HepG2 (cell line): ENCODE results near the gene PDLIM5. TPM values are rescaled to one million over a fixed set of nuclear protein-coding genes. Genes with fewer than 3 reads are reported as not detected.

Source experiments
- BCL6 ChIP-seq: IDR thresholded peaks from 2 replicates; pipeline ENCODE4 v1.6.1; 2016; ENCODE audit warnings: missing genetic modification reagents, missing compliant biosample characterization
- JUND ChIP-seq: sonication (generic); formaldehyde crosslinking; IDR thresholded peaks from 2 replicates; pipeline ENCODE4 v1.8.0; 2022; ENCODE audit warnings: mild to moderate bottlenecking, missing genetic modification reagents
- KLF13 ChIP-seq: sonication (generic); formaldehyde crosslinking; IDR thresholded peaks from 2 replicates; pipeline ENCODE4 v1.4.0; 2020; ENCODE audit warnings: mild to moderate bottlenecking, missing genetic modification reagents
- MAFF ChIP-seq: IDR thresholded peaks from 2 replicates; pipeline ENCODE4 v1.6.1; 2011; ENCODE audit warnings: low read depth, low read length, improper control_type of control experiment
- NFIC ChIP-seq: IDR thresholded peaks from 2 replicates; pipeline ENCODE4 v1.6.1; 2012; ENCODE audit warnings: mild to moderate bottlenecking, low read length, inconsistent platforms
- STAT5B ChIP-seq: sonication (generic); formaldehyde crosslinking; IDR thresholded peaks from 2 replicates; pipeline ENCODE4 v1.4.0; 2020; ENCODE audit warnings: missing genetic modification reagents
- TGIF2 ChIP-seq: IDR thresholded peaks from 2 replicates; pipeline ENCODE4 v1.6.1; 2016; ENCODE audit warnings: control low read depth, missing compliant biosample characterization
- ZNF235 ChIP-seq: sonication (generic); formaldehyde crosslinking; IDR thresholded peaks from 2 replicates; pipeline ENCODE4 v1.8.1; 2023; ENCODE audit warnings: mild to moderate bottlenecking, missing genetic modification reagents, borderline replicate concordance
- ZNF251 ChIP-seq: sonication (generic); formaldehyde crosslinking; IDR thresholded peaks from 2 replicates; pipeline ENCODE4 v1.9.0; 2021; ENCODE audit warnings: mild to moderate bottlenecking, missing genetic modification reagents
- ZNF282 ChIP-seq: fragments of 450-650 bp; IDR thresholded peaks from 2 replicates; pipeline ENCODE4 v1.6.1; 2018; ENCODE audit not compliant: partially characterized antibody
- ZNF3 ChIP-seq: IDR thresholded peaks from 2 replicates; pipeline ENCODE4 v1.7.0; 2017; ENCODE audit warnings: inconsistent platforms
- ZNF382 ChIP-seq: sonication (generic); formaldehyde crosslinking; IDR thresholded peaks from 2 replicates; pipeline ENCODE4 v1.5.0; 2020; ENCODE audit warnings: missing genetic modification reagents, mild to moderate bottlenecking, borderline replicate concordance
- ZNF557 ChIP-seq: sonication (generic); formaldehyde crosslinking; IDR thresholded peaks from 2 replicates; pipeline ENCODE4 v1.4.0; 2020; ENCODE audit warnings: missing genetic modification reagents
- polyA plus RNA-seq, 8 experiments: library from polyadenylated mRNA; depleted of rRNA in 3 of 8; stranded (reverse) in 7 of 8; unstranded in 1 of 8; fragments of >200 nt; fragmentation: Illumina TruSeq in 4 of 8; extraction: Trizol in 4 of 8; gene quantifications; 2 replicates each; pipeline versions ENCODE4 v1.2.1 to v1.2.3, GENCODE V29; 2011 to 2016; ENCODE audit warnings: low read depth in 4 of 8, missing spikeins in 1 of 8, mixed read lengths in 1 of 8; ENCODE audit not compliant: insufficient read depth in 1 of 8
- total RNA-seq, 5 experiments: library from RNA; depleted of rRNA; stranded (reverse); fragments of >200 nt; fragmentation: Illumina TruSeq; extraction: Trizol; gene quantifications; 2 replicates each; pipeline ENCODE4 v1.2.3, GENCODE V29; 2016; ENCODE audit warnings: low read depth in 1 of 5
- TF ChIP-seq, protein P1 (sequence below), 2 experiments: IDR thresholded peaks; 2 replicates each; pipeline ENCODE4 v1.6.1; 2011 to 2012; ENCODE audit warnings: low read length in 2 of 2, borderline replicate concordance in 1 of 2, low read depth in 1 of 2, mild to moderate bottlenecking in 1 of 2, moderate library complexity in 1 of 2
- TF ChIP-seq, protein P2 (sequence below): sonication (generic); formaldehyde crosslinking; IDR thresholded peaks from 2 replicates; pipeline ENCODE4 v1.8.1; 2023; ENCODE audit warnings: mild to moderate bottlenecking, missing genetic modification reagents
- TF ChIP-seq, protein P3 (sequence below): sonication (generic); formaldehyde crosslinking; IDR thresholded peaks from 2 replicates; pipeline ENCODE4 v1.4.0; 2020; ENCODE audit warnings: missing genetic modification reagents
- TF ChIP-seq, protein P4 (sequence below): IDR thresholded peaks from 2 replicates; pipeline ENCODE4 v1.6.1; 2016; ENCODE audit warnings: mild to moderate bottlenecking

The PDLIM5 gene
- total and polyA plus RNA-seq, 2 of the 13 experiments (the other 11 are each of a cell fraction or from before 2014, with no cell fraction given), result 52.8 to 119 TPM

DNA sequence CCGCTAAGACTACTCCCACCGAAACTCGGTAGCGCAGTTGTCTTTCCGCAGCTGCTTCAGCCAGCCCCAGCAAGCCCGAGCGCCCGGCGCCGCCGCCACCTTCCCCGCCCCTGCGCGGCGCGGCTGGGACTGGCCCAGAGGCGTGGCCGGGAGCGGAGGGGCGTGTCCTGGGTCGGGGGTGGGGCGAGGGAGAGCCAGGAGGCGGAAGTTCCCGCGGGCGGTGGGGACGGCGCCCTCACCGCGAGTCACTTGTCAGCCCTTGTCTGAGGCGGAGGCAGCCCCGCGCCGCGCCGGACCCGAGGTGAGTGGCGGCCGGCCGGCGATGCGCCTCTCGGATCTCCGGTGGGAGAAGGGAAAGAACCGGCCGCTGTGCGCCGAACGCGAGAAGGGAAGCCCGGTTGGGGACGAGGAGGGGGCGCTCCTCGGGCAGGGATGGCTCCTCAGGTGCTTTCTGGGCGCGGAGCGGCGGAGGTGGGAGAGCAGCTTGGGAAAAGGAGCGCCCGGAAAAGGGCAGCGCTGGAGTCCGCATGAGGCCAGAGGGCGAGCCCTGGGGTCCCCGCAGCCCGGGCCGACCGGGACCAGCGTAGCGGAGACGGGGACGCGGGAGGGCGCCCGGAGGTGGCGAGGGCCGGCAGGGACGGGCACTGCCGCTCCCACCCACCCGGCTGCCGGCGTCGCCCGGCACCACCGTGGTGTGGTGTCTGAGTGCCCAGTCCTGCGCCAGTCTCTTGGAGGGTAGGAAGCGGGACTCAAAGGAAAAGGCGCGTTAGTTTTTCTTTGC is at the start of gene PDLIM5 (continued):
- TF ChIP-seq, protein P1, sequence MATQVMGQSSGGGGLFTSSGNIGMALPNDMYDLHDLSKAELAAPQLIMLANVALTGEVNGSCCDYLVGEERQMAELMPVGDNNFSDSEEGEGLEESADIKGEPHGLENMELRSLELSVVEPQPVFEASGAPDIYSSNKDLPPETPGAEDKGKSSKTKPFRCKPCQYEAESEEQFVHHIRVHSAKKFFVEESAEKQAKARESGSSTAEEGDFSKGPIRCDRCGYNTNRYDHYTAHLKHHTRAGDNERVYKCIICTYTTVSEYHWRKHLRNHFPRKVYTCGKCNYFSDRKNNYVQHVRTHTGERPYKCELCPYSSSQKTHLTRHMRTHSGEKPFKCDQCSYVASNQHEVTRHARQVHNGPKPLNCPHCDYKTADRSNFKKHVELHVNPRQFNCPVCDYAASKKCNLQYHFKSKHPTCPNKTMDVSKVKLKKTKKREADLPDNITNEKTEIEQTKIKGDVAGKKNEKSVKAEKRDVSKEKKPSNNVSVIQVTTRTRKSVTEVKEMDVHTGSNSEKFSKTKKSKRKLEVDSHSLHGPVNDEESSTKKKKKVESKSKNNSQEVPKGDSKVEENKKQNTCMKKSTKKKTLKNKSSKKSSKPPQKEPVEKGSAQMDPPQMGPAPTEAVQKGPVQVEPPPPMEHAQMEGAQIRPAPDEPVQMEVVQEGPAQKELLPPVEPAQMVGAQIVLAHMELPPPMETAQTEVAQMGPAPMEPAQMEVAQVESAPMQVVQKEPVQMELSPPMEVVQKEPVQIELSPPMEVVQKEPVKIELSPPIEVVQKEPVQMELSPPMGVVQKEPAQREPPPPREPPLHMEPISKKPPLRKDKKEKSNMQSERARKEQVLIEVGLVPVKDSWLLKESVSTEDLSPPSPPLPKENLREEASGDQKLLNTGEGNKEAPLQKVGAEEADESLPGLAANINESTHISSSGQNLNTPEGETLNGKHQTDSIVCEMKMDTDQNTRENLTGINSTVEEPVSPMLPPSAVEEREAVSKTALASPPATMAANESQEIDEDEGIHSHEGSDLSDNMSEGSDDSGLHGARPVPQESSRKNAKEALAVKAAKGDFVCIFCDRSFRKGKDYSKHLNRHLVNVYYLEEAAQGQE (IDR thresholded peaks at IDR 0.05; ENCODE audit: borderline replicate concordance in 1 of 2, low read depth in 1 of 2, low read length in 2 of 2), result peak in 1 of 2 experiments; percentile 80; a peak in 1 of 4 replicates
- peak; percentile 55; the same call in 1 of the 2 replicates for TF ChIP-seq JUND
- TF ChIP-seq MAFF, result no peak
- TF ChIP-seq, protein P2, sequence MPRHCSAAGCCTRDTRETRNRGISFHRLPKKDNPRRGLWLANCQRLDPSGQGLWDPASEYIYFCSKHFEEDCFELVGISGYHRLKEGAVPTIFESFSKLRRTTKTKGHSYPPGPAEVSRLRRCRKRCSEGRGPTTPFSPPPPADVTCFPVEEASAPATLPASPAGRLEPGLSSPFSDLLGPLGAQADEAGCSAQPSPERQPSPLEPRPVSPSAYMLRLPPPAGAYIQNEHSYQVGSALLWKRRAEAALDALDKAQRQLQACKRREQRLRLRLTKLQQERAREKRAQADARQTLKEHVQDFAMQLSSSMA (CRISPR knock-in tag), result peak; percentile 71; the same call in 1 of the 2 replicates
- peak; percentile 47; the same call in 1 of the 2 replicates for TF ChIP-seq ZNF235 (CRISPR knock-in tag)
- no peak for TF ChIP-seq ZNF557 (CRISPR knock-in tag)
- TF ChIP-seq BCL6 (CRISPR knock-in tag), result peak; percentile 62; the same call in 1 of the 2 replicates
- no peak for TF ChIP-seq STAT5B (CRISPR knock-in tag)
- no peak for TF ChIP-seq NFIC
- TF ChIP-seq, protein P3, sequence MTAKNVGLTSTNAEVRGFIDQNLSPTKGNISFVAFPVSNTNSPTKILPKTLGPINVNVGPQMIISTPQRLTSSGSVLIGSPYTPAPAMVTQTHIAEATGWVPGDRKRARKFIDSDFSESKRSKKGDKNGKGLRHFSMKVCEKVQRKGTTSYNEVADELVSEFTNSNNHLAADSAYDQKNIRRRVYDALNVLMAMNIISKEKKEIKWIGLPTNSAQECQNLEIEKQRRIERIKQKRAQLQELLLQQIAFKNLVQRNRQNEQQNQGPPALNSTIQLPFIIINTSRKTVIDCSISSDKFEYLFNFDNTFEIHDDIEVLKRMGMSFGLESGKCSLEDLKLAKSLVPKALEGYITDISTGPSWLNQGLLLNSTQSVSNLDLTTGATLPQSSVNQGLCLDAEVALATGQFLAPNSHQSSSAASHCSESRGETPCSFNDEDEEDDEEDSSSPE, result peak; percentile 77
- TF ChIP-seq ZNF282, result no peak
- peak; percentile 84; the same call in 1 of the 2 replicates for TF ChIP-seq TGIF2 (CRISPR knock-in tag)
- no peak for TF ChIP-seq KLF13
- TF ChIP-seq, protein P4, sequence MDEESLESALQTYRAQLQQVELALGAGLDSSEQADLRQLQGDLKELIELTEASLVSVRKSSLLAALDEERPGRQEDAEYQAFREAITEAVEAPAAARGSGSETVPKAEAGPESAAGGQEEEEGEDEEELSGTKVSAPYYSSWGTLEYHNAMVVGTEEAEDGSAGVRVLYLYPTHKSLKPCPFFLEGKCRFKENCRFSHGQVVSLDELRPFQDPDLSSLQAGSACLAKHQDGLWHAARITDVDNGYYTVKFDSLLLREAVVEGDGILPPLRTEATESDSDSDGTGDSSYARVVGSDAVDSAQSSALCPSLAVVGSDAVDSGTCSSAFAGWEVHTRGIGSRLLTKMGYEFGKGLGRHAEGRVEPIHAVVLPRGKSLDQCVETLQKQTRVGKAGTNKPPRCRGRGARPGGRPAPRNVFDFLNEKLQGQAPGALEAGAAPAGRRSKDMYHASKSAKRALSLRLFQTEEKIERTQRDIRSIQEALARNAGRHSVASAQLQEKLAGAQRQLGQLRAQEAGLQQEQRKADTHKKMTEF, result peak; percentile 87; the same call in 1 of the 2 replicates
- TF ChIP-seq ZNF251 (CRISPR knock-in tag), result no peak
- TF ChIP-seq ZNF382 (CRISPR knock-in tag), result no peak
- no peak for TF ChIP-seq ZNF3 (CRISPR knock-in tag)
